Fibroblast of the conjunctiva (primary cell): ENCODE results near the gene TEX264.
"Not testable (repeated sequence)": the region's sequence is repeated elsewhere in the genome, so short reads cannot be mapped to it uniquely, and the experiment has no call there.

Experiments used
- DNase-seq: peaks from one replicate; pipeline ENCODE4 v3.0.0-alpha.2; 2010; ENCODE audit warnings: low read depth

Gene TEX264, protein sequence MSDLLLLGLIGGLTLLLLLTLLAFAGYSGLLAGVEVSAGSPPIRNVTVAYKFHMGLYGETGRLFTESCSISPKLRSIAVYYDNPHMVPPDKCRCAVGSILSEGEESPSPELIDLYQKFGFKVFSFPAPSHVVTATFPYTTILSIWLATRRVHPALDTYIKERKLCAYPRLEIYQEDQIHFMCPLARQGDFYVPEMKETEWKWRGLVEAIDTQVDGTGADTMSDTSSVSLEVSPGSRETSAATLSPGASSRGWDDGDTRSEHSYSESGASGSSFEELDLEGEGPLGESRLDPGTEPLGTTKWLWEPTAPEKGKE

DNA sequence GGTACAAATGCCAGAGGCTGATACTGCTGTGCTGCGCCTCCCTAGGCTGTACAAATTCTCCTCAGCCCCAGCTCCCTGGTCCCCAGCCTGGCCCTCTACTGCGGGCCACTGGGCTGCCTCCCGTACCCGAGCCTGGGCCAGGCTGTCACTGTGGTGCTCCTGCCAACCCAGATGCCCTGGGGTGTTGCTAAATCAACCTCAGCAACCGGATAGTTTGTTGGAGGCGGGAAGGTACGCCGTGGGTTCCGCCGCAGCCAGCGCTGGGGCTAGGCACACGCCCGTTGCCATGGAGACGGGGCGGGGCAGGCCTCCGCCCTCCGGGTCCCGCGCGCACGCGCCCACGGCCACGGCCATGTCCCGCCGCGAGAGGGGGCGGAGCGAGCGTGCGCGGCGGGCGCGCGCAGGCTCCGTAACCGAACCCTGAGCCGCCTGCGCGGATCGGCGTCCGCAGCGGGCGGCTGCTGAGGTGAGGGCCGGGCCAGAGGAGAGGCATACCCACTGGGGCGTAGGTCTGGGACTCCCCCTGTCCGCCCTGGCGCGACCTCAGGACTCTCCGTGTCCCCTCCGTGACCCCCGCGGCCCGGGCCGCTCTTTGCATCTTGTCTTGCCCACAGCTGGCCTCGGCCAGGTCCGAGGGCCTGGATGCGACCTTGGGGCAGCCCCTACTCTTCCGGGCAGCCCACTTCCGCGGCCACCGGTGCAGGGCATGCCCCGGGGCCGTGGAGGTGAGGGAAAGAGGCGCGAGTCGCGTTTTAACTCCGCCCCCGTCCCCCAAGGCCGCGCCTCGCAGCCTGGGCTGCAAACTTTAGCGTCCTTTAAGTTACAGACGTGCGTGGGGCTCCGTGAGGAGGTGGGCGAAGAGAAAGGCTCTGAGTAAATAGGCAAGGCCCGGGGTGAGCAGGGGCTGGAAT lies at the start of gene TEX264:
TEX264 (plus strand) TSS at position 430 of the 911 bp plus-strand sequence. CDS start 3,053 bp downstream, outside the sequence.
- peak; percentile 65 for DNase-seq

DNA sequence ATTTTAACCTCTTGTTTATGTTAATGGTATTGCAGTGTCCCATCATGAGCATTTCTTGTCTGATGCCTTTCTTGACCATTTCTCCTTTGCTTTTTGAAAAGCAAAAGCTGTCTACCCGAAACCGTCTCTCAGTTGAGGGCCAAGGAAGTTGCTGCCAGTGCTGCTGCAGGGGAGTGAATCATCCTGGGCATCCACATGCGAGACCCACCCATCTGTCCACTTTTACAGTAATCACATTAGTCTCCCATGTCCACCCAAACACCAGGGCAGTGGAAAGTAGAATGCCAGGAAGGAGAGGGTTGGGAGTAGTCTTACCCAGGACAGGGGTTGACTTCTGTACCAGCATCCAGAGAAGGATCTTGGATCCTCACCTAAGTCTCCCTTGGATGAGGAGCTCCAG lies 48.6 kb upstream of the TEX264 start:
- peak; percentile 13 for DNase-seq

DNA sequence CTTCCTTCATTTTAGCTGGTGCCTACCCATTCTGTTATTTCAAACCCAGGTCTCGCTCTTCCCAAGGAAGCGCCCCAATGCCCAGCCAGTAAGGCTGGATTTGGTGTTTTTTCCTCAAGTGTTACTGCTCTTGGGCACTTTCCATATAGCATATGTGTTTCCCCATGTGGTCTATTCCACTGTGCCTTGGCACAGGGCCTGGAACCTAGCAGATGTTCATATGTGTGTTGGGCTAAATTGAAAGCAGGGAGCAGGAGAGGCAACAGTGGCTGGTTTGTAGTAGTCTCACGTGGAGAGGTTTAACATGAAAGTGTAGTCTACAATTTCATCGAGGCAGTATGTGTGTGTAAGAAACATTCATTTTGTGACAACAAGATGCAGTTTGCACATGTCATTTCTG lies 48.2 kb upstream of the TEX264 start:
- DNase-seq, result peak; percentile 80

DNA sequence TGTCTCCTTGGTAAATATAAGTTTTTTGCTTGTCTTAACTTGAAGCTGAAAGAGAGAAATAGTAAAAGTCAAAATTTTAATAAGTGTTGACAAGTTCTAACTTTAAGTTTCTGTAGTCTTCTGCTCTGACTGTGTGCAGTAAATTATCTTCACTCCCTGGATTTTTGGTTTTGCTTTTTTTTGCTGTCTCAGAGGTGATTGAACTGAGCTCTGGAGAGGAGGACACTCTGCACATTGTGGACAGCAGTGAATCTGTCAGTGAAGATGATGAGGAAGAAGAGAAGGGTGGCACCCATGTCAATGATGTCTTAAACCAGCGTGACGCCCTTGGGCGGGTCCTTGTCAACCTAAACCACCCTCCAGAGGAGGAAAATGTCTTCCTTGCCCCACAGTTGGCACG lies 40.5 kb upstream of the TEX264 start:
- no peak for DNase-seq

DNA sequence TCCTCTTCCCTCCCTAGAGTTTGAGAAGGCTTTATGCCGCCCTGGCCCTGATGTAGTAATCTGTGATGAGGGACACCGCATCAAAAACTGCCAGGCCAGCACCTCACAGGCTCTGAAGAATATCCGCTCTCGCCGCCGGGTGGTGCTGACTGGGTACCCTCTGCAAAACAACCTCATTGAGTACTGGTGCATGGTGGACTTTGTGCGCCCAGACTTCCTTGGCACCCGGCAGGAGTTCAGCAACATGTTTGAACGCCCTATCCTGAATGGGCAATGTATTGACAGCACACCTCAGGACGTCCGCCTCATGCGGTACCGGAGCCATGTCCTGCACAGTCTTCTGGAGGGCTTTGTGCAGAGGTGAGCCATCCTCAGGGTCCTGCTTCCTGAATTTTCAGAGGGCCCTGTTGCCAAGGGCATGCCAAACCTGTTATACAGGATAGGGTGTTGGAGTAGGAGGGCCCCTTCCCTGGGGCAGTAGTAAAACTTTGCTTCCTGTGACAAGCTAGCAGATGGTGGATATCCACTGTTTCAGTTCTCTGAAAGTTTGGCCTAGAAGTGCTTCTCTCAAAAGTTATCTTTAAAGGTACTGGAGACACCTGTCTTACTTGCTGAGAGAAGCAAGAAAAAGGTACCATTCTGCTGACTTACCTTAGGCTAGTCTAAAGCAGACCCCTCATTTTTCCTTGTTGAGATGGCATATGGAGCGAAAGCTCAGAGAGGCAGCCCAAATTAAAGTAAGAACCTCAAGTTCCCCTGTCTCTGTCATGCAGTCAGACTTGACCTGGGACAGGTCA lies 33.7 kb upstream of the TEX264 start:
- DNase-seq, result no peak

DNA sequence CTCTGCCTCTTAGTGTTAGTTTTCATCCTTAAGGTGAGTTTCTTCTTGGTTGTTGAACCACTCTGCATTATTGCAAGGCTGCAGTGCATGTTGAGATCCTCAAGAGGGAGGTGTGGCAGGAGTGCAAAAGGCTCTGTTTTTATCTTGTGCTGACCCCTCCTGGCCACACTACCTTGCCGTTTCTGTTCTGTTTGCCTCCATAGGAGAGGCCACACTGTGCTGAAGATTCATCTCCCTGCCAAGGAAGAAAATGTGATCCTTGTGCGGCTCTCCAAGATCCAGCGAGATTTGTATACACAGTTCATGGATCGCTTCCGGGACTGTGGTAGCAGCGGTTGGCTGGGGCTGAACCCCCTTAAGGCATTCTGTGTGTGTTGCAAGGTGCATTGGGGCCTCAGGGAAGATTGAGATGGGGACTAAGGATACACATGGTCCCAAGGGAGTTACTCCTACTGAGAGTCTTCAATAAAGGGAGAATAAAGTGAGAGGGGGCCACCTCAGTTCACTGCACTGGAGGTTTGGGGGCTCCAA lies 33.0 kb upstream of the TEX264 start:
- DNase-seq, result peak; percentile 67

DNA sequence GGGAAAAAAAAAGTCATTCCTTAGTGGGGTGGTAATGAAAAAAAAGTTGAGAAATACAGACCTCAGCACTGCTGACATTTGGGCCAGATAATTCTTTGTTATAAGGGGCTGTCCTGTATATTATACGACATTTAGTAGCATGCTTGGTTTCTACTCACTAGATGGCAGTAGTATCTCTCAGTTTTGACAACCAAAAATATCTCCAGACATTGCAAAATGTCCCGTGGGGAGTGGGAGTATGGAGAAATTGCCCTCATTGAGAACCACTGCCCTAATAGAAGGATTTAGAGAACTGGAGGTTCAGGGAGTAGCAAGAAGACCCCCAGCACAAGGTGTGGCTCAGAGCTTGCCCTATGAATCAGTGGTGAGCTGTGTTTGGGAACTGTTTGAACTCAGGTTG lies 28.6 kb upstream of the TEX264 start:
- no peak for DNase-seq

DNA sequence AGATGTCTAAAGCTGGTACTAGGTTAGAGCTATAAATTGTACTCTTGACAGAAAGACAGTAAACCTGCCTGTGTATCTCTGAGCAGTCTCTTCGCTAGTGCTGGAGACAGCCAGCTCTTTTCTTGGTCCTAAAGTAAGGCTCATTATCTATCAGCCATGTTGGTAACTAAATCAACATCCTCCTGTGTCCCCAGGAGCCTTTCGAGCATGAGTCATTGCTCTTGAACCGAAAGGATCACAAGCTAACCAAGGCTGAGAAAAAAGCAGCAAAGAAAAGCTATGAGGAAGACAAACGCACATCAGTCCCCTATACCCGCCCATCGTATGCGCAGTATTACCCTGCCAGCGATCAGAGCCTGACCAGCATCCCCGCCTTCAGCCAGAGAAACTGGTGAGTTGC lies 25.0 kb upstream of the TEX264 start:
- no peak for DNase-seq

DNA sequence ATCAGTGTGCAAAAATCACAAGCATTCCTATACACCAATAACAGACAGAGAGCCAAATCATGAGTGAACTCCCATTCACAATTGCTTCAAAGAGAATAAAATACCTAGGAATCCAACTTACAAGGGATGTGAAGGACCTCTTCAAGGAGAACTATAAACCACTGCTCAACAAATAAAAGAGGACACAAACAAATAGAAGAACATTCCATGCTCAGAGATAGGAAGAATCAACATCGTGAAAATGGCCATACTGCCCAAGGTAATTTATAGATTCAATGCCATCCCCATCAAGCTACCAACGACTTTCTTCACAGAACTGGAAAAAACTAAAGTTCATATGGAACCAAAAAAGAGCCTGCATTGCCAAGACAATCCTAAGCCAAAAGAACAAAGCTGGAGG lies 18.9 kb upstream of the TEX264 start:
- DNase-seq, result not testable (repeated sequence)

DNA sequence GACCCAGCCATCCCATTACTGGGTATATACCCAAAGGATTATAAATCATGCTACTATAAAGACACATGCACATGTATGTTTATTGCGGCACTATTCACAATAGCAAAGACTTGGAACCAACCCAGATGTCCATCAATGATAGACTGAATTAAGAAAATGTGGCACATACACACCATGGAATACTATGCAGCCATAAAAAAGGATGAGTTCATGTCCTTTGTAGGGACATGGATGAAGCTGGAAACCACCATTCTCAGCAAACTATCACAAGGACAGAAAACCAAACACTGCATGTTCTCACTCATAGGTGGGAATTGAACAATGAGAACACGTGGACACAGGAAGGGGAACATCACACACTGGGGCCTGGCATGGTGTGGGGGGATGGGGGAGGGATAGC lies 17.6 kb upstream of the TEX264 start:
- DNase-seq, result not testable (repeated sequence)

DNA sequence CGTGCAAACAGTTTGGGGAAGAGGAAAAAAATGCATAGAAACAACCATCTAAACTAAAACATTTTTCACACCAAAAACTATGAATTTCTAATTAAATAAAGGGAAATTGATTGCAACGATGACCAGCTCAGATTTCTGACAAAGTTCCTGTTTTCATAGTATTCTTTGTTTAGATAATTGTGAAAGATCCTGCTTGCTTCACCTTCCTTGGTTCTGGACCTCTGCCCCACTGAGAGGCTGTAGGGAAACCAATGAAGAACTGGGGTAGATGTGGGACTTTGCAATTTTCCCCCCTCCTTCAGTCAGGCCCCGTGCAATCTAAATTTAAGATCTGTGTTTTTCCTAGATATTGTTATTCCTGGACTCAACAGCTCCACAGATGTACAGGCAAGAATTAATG lies 13.8 kb upstream of the TEX264 start:
- DNase-seq, result no peak

DNA sequence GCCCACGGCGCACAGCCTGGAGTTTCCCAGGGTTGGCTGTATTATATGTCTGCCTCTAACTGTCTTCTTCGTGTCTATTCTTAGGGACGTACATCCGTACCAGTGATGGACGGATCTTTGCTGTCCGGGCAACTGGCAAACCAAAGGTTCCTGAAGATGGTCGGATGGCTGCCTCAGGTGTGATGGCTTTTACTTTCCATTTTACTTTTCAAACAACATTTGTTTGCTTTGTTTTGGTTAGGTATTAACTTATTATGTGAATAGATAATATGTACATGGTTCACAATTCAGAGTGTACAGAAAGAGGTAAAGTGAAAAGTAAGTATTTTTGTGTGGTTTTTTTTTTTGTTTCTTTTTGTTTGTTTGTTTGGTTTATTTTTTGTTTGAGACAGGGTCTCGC lies 11.1 kb upstream of the TEX264 start:
- DNase-seq, result no peak

DNA sequence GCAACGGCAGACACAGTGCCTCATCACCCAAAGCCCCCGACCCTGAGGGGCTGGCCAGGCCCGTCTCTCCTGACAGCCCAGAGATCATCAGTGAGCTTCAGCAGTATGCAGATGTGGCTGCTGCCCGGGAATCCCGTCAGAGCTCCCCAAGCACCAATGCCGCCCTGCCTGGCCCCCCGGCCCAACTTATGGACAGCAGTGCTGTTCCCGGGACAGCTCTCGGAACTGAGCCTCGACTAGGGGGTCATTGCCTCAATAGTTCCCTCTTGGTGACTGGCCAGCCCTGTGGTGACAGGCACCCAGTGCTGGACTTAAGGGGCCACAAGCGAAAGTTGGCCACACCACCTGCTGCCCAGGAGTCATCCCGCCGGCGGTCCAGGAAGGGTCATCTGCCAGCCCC lies 8.6 kb upstream of the TEX264 start:
- DNase-seq, result no peak

DNA sequence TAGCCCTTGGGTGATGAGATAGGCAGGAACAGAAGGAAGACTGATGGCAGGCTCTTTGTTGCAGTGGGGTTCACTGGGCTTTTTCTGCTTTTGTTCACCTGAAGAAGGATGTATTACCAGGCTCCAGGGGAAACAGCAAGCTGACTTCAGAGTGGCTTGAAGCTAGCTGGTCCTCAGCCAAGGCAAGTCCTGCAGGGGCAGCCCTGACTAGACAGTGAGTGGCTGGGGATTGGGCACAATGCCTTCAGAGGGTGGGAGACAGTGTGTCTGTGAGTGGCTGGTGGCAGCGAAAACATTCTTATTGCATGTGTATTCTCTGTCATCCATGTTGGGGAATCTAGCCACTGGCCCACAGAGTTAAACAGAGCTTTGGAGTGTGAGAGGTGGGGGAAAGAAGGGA lies 2.3 kb upstream of the TEX264 start:
- DNase-seq, result no peak

DNA sequence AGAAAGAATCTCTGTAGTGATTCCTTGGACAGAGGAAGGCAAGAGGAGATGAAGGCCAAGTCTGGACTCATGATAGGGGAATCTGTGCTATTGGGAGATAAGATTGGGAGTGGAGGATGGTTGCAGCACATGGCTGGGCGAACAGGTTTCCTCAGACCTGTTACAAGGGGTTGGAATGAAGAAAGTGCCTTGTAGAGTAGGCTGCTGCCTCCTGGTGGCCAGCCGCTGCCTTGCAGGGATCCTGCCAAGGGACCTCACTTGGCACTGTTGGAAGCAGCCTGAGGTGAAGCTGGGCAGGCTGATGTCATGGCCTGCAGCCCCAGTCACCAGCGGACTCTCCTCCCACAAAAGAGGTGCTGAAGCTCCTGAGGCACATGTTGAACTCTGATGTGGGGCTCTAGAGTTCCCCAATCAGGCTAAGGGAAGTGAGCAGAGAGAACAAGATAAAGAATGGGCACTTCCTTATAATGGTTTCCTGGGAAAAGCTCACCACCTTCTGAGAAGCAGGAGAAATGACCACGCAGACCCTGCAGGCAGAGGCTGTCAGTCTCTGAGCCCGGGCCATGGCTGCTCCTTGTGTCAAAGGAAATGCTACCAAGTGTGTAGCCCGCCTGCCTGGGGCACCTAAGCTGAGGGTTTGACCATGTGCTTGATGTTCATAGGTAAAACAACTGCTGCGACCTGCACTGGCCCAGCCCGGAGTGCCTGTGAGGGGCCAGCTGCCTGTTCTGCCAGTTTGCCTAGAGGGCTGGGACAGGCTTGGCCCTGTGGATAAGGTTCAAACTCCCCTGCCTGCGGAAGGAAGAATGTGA lies 1.6 kb upstream of the TEX264 start:
- DNase-seq, result peak; percentile 82

DNA sequence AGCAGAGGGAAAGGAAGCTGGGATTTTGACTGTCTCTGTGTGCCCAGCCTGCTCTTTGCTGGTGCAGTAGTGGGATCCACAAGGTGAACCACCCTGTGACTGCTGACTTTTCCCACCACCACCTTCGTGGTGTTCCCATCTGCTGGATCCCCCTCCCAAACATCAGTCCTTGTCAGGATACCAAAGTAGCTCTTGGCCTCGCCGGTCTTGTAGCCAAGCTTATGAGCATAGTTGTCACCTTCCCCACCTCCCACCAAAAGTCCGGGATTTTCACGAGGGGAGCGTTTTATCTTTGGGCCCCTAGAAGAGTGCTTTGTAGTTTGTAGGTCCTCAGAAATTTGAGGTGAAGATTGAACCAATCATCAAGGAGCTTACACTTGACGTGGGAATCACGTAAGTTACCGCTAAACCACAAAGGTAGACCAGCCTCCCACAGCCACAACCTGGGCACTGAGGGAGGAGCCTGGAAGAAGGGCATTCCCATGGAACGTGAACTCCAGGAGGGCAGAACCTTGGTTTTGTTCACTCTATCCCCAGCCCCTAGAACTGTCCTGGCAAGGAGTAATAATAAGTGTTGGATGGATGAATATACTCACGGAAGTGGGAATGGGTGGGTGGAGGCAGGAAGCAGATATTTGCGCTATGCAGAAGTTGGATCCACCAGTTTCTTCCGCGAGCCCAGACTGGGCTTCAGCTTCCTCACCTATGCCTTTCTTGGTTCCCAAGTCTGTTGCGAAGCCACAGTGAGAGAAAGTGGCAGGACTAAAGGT lies 814 bp upstream of the TEX264 start:
- no peak for DNase-seq

DNA sequence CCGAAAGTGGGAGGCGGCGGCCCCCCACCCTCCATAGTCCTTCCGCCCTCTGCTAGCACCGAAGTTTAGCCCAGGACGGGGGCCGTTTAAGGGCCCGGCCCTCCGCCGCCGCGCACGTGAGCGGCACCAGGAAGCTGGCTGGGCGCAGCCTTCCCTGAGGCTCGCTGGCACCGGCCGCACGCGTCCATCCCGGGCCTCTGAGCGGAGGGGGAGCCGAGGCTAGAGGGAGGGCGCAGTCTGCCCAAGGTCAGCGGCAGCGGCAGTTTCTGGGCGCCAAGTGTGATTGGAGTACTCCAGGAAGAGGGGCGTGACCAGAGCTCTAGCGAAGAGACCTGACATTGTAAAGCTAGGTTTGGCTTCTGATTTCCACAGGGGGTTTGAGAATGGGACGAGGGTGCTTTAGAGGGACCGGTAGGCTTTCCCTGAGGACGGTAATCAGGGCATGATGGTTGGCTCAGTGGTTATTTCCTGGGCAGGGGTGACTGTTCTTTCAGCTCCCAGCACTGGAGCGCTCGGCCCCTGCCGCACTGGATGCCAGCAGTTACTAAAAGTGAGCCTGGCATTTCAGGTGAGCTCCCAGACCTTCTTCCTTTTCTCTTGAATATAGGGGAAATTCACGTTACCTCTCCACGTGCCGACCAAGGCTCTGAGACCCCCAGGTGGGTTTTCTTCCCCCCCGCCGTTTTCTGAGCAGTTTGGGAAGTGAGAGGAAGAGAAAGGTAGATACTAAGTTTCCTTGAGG lies 853 bp downstream of the TEX264 start:
- DNase-seq, result peak; percentile 26

DNA sequence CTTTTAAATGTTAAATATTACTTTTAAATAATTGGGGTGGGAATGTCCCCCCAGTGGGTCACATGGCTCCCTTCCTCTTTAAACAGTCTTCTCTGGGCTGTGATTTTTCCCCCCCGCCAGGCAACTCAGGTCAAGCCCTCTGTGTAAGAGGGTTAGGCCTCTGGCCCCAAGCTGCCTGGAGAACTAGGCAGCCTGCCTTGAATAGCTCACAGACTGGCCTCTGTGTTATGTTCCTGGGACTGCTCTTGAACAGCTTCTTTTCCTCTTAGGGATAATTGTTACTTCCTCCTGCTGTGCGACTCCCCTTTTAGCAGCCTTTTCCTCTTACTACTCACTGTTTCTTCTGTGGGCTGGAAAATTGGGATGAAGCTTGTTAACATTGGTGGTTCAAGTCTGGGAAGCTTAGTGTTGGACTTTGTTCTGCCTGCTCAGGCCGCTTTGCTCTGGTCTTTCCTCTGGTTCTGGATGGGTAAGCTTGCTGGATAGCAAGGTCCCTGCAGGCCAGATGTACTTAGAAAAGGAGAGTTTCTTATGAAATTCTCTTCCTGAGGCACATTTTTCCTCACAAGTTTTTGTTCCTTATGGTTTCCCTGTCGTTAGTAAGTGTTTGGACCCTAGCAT lies 2.2 kb downstream of the TEX264 start:
- no peak for DNase-seq
